GM13977 (cell line): ENCODE results near the gene WSB1.
"Not testable (repeated sequence)": the region's sequence is repeated elsewhere in the genome, so short reads cannot be mapped to it uniquely, and the experiment has no call there.

Source experiments
- DNase-seq: peaks from one replicate; pipeline ENCODE4 v3.0.0; 2012; ENCODE audit warnings: low spot score
- CTCF ChIP-seq: IDR thresholded peaks from 2 replicates; pipeline ENCODE4 v1.5.1; 2012; ENCODE audit warnings: mild to moderate bottlenecking, control low read depth; ENCODE audit not compliant: insufficient read depth; ENCODE audit errors: extremely low read depth, missing control alignments
- in situ Hi-C: fragments of 300-500 bp; cut with MboI; formaldehyde crosslinking; loops from one replicate; pipeline ENCODE4 v1.12.0; 2022; ENCODE audit warnings: low sequenced_read_pairs, low pct_unique_long_range_greater_than_20kb, mixed read lengths, inconsistent platforms; ENCODE audit not compliant: unreplicated experiment

Gene WSB1

DNA sequence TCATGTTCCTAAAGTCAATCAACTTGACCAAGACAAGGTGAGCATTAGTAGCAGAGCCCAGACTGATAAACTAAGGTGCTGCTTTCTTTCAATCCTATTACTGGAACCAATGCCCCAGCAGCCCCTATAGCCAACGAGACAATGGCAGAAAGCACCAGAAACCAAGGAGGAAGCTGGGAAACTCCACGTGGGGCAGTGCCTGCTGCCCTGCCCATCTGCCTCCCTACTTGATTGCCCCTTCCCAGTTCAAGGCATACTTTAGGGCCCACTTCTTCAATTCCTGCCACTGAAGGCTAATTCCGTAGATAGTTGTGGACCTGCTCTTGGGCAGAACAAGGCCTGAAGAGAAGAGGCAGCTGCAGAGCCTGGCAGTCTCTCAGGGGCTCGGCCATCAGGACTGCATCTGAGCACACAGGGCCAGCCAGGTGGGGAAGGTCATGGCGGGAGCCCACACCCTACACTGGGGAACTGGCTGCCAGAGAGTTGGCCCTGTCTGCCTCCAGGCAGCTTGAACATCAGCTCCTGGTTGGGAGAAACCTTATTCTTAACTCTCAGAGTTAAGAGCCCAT is 30.9 kb downstream of the WSB1 start:
- TF ChIP-seq CTCF: no peak
- no peak for DNase-seq
- in situ Hi-C loops: no loop called here

DNA sequence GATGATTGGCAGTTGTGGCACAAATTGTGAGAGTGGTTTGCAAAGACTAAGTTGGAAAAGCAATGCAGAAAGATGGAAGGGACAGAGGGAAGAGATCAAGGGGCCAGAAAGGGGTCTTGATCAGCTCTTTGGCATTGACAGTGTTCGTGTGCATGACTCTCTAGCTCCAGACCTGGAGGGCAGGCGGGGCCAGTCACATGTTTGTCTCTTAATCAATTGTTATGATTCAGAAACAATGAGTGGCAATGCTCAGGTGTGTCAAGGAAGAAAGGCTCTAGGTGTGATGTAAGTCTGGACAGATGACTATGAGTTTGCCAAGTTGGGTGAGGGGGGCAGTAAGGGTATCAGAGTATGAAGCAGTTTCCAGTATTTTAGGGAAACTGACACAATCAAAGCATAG is 32.1 kb downstream of the WSB1 start:
- no peak for DNase-seq
- TF ChIP-seq CTCF: no peak
- in situ Hi-C loops: no loop called here

DNA sequence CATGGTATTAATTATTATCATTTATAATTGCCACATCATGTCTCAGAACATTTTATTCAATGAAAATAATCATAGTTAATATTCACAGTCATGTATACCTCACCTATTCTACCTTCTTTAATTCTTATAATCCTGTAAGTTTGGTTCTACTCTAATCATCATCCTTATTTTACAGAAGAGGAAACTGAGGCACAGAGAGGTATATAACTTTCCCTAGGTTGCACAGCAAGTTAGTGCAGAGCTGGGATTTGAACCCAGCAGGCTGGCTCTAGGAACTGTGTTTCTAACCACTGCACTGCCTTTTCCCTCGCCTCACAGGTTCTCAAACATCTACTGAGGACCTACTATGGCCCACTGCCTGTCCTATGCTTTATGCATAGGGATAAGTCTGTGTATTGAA is 32.7 kb downstream of the WSB1 start:
- in situ Hi-C loops: no loop called here
- TF ChIP-seq CTCF: no peak

DNA sequence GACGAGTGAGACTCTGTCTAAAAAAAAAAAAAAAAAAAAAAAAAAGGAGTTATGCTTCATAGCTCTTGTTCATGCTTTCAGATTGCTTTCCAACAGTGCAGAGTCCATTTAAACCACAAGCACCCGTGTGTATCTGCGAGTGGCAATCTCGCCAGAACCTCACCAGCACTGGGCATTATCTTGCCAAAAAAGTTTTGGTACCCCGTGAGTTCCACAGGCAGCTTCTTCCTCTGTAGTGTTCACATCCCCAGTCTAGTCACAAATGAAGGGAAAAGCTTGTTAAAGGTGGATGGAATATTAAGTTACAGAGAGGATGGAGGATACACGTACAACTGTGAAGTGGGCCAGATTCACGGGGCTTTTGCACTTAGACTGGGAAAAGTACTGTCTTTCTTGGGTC is 33.5 kb downstream of the WSB1 start:
- no peak for TF ChIP-seq CTCF
- in situ Hi-C loops: no loop called here
- DNase-seq: no peak

More for the DNA sequence above, 32.7 kb downstream of the WSB1 start:
- no peak for DNase-seq

DNA sequence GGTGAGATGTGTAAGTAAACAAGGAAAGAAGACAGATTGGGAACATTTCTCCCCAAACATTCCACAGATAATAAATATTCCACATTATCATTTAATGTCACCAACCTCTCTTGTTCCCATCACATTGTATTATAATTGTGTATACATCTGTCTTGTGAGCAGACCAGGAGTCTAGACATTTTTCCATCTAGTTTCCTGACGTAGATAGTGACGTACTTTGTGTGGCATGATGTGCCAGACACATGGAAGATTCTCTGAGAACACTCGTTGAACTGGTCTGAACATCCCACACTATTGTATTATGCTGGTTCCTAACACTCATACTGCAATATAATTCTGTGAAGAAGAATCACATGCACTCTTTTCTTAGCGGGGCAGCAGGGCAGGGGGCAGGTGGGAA is 34.0 kb downstream of the WSB1 start:
- no peak for TF ChIP-seq CTCF
- in situ Hi-C loops: no loop called here
- no peak for DNase-seq

GRCh38 chr17:27328686-27329085 is 34.8 kb downstream of the WSB1 start:
- DNase-seq, in situ Hi-C loops: not testable (repeated sequence)

DNA sequence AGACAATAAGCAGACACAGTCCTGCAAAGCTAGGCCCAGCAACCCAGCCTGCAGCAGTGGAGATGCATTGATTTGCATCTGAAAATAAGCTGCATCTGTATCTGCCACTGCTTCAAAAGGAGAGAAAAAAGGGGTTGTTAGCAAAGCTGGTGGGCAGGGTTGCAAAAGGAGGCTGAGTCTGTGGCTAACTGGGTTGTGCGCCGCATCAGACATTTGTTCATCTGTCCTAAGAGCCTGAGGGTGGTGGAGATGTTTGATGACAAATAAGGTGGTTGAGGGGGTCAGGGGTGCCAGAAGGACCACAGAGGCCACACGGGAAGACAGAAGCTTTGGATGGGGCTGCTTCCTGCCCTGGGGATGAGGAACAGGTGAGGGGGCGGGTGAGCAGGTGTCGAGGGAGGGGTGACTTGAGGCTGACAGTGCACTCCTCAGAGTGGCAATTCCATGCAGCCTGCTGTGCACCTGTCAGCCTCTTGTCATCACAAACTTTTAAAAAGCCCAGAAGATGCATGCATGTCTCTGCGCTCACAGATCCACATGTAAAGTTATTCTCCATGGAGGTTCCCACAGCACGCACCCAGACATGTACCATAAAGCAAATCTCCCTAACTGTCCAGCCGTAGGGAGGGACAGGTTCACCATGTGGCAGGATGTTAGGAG is 35.4 kb downstream of the WSB1 start:
- in situ Hi-C loops: no loop called here
- DNase-seq: no peak
- TF ChIP-seq CTCF: no peak
